Anterior cingulate cortex (tissue), 58 donors: ENCODE results near the gene FXYD4.
"Not testable (repeated sequence)": the region's sequence is repeated elsewhere in the genome, so short reads cannot be mapped to it uniquely, and the experiment has no call there.

Experiments
- DNase-seq, 58 donors: peaks; one replicate each; lab custom pipeline; 2025; lab: John Stamatoyannopoulos, UW

FXYD4 gene

GRCh38 chr10:43374194-43374593 lies 2.8 kb downstream of the FXYD4 start:
- no peak for DNase-seq

DNA sequence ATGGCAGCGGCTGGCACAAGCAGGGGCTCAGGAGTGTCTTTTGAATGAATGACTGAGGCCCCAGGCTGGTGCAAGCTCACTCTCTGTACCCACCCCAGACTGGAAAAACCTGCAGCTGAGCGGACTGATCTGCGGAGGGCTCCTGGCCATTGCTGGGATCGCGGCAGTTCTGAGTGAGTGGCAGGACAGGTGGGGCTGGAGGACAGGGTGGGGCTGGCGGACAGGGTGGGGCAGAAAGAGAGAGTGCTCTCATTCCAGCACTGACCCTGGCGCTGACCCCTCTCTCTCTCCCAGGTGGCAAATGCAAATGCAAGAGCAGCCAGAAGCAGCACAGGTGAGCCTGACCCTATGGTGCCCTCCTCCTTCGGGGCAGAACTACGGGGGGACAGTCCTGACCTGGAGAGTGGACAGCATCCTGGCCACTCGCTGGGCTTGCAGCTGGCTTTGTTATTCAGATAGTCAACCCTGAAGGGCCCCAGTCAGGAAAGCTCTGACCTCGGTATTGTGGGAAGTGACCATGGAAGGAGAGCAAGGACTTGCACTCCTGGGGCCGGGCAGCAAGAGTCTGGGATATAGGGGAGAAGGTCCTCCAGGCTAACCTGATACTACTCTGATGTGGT lies 4.1 kb downstream of the FXYD4 start:
- no peak for DNase-seq

- DNase-seq: no peak
These were observed 4.7 kb downstream of the FXYD4 start for GRCh38 chr10:43376046-43376635.

- DNase-seq: no peak
These were observed 5.5 kb downstream of the FXYD4 start for GRCh38 chr10:43376828-43377423.

- DNase-seq: no peak
These were observed 6.0 kb downstream of the FXYD4 start for GRCh38 chr10:43377424-43377883.

DNA sequence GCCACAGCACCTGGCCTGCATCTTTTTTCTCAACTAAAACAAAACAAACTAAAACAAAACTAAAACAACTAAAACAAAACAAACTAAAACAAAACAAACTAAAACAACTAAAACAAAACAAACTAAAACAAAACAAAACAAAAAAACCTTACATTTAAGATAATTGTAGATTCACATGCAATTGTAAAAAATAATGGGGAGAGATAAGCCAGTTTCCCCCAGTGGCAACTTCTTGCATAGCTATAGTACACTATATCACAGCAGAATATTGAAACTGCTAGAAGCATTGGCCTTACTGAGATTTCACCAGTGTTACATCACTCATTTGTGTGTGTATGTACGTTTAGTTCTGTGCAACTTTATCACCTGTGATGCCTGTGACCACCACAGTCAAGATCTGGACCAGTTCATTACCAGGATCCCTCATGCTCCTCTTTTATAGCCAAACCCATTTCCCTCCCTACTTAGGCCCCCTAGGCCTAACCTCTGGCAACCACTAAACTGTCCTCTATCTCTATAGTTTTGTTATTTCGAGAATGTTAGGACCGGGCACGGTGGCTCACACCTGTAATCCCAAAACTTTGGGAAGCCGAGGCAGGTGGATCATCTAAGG lies 9.3 kb downstream of the FXYD4 start:
- no peak for DNase-seq

- no peak for DNase-seq
These were observed 12.0 kb downstream of the FXYD4 start for GRCh38 chr10:43383204-43383971.

DNA sequence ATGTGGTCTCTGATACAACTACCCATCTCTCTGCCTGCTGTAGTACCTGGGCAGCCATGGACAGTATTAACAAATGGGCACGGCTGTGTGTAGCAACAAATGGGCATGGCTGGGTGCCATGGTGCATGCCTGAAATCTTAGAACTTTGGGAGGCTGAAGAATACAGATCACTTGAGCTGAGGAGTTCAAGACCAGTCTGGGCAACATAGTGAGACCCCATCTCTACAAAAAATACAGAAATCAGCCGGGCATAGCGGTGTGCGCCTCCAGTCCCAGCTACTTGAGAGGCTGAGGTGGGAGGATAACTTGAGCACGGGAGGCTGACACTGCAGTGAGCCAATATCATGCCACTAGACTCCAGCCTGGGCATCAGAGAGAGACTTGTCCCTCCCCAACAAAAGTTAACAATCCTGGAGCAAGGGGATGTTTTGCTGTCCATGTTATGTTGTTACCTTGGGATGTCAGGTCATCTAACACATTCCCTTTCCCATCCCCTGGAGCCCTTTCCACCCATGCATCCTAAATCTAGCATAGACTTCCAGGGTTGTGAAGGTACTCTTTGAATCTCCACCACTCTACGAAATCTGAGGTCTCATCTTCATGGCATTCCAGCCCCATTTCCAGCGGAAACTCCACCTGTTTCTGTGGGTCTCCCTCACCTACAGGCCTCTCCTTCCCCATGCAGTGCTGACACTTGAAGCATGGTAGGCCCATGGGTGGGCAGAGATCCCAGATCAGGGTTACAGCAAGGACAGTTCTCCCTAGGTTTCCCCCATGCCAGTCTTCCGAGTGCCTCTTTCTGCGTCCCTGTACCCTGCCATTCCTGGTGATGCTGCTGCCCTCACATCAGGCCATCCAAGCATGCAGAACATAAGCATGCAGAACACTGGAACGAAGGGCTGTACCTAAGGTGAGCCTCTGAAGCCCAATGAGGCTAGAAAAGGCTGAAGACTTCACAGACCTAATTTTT lies 13.1 kb downstream of the FXYD4 start:
- no peak for DNase-seq

DNA sequence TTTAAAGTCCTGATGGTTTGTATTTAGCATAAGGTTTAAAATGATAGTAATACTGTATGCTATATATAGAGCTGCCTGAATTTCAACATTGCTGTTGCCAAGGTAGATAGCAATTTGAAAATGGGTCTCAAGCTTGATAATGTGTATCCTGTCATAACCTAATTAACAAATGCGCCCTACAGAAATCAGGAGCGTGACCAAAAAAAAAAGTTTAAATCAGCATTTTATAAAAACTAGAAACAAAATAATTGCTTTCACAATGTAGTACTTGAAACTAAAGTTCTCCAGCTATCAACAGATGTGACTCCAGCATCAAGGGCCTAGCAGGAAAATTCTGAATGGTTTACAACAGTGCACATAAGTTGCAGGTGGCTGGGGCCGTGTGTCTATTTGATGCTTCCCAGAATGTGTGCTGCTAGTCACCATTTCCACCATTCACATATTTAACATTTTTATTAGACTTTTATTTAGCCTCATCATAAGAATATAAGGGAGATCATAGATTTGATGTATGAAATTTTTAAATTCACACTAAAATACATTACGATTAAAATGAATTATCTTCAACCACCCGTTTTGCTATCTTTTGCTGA lies 14.1 kb downstream of the FXYD4 start:
- DNase-seq: no peak

DNA sequence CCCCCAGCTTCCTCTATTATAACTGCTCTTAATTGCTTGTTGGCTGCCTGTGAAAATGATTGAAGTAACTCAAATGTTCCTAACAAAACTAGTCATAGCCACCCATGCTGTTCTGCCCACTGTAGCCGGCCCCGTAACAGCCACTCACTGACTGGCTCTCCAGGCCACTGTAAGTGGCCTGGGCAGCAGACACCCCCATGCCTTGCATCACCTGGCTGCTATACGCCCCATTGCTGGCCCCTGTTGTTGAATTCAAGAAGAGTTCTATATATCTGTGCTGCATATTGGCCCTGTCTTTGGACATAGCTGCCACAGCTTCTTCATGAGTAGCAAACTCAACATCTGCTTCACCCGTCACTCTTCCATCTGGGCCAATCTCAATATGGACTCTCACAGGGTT lies 15.1 kb downstream of the FXYD4 start:
- DNase-seq: no peak

DNA sequence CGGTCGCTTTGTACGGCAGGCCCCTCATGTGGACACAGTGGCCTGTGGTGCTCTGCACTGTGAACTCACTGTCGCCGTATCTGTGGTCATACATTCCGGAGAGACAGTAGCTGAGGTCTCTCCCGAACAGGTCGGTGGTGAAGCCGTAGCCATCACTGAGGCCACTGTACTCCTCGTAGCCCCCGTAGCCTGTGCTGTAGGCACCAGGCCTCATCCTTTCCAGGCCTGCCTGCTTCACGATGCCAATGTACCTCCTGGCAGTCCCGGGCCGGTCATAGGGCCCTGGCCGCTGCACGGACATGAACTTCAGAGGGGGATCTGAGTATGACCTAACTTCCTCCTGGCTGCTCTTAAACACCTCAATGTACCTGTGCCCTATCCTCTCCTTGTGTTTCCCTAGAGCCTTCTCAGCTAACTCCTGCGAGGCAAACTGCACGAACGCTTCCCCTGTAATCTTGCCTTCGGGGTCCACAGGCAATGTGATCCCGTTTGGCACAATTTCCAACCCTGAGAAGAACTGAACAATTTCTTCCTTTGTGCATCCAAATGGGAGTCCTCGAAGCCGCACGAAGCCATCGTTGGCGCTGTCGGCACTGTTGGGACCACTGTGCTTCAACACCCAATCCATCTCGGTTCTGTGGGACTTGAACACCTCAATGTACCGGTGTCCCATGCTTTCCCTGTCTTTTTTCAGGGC lies 15.7 kb downstream of the FXYD4 start:
- DNase-seq: no peak

DNA sequence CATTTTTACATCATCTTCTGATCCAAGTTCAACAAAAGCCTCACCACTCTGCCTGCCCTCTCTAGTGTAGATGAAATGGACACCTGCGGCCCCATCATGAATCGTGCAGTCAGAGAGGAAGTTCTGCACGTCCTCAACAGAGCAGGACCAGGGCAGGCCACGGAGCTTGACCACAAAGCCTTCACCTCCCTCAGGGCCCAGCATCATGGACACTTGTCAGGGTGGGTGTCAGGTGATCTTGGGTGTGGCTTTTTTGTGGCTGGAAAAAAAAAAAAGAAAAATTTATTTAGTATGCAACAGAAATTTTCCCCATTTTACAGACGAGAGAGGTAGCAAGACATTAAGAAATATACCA lies 16.2 kb downstream of the FXYD4 start:
- DNase-seq: no peak

GRCh38 chr10:43389867-43390266 lies 18.4 kb downstream of the FXYD4 start:
- no peak for DNase-seq

DNA sequence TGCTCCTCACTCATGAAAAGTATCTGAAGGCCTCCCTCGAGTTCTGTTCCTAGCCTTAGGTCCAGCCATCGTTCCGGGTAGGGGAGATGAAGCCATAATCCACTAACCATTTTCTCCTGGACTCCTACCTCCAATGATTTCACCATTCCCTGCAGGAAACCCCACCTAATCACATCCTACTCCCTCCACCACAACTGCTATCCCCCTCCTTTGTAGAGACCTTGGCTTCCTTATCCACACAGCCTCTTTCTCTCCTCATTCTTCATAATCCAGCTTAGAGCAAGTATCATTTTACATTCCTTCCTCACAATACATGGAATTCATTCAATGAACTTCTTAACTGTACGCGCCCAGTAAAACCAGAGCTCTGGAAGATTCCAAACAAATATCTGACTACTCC lies 18.9 kb downstream of the FXYD4 start:
- no peak for DNase-seq

DNA sequence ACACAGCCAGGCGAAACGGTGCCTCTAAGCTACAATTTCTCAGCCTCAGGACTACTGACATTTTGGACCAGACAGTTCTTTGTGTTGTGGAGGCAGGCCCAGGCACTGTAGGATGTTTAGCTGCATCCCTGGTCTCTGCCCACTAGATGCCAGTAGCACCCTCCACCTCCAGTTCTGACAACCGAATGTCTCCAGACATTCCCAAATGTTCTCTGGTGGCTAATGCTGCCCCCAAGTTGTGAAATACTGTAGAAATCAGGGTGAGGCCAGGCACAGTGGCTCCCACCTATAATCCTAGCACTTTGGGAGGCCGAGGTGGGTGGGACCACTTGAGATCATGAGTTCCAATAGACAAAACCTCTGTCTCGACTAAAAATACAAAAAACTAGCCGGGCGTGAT lies 19.3 kb downstream of the FXYD4 start:
- peak in 47 of 58 donors; percentile 12 to 80 (median 48) for DNase-seq

DNA sequence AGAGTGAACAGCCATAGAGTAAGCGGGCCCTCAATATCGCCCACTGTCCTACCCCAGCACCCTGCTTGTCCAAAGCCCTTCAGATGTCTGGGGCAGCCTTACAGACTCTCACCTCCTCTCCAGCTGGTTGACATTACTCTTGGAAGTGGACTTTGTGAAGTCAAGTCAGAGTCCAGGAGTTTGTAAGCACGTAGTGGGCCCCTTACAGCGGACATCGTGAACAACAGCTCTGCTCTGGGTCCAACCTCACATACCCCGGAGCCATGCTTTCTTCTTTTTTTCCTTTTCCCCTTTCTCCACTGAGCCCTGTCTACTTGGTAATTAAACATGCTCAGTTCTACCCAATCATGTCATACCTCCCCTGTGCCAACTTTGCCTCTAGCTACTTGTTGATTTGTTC lies 20.1 kb downstream of the FXYD4 start:
- no peak for DNase-seq

DNA sequence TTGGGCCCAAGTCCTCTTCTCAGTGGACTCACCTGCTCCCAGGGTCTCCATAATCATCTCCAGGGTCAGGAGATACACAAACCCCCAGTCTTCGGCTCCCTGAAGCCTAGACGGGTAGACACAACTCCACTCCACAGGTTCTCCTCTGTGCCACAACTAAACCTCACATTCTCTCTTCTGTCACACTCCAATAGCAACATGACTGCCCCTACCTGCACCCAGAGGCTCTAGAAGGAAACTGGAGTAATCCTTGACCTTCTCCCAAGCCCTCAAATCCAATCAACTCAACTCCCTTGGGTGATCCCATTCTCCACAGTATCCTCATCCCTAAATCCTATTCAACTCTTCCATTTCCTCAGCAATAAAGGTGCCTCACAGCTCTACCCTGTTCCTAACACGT lies 21.3 kb downstream of the FXYD4 start:
- no peak for DNase-seq

DNA sequence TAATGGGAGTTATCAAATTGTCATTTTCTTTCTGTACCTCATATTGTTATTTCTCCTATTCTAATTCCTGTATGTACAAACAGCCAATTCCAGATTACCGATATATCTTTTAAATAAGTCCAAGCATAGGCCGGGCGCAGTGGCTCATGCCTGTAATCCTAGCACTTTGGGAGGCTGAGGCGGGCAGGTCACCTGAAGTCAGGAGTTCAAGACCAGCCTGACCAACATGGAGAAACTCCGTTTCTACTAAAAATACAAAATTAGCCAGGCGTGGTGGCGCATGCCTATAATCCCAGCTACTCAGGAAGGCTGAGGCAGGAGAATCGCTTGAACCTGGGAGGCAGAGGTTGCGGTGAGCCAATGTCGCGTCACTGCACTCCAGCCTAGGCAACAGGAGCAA lies 21.8 kb downstream of the FXYD4 start:
- DNase-seq: not testable (repeated sequence)
